HG02981 (cell line): Measurements from ENCODE around the gene SEC31A.
"Not testable (repeated sequence)": the region's sequence is repeated elsewhere in the genome, so short reads cannot be mapped to it uniquely, and the experiment has no call there.

Experiments used
- ATAC-seq: cut with Tn5 transposase; IDR thresholded peaks from one replicate; pipeline ENCODE4 v1.9.1; 2021; ENCODE audit warnings: mild to moderate bottlenecking, moderate library complexity; ENCODE audit not compliant: unreplicated experiment

Gene SEC31A

DNA sequence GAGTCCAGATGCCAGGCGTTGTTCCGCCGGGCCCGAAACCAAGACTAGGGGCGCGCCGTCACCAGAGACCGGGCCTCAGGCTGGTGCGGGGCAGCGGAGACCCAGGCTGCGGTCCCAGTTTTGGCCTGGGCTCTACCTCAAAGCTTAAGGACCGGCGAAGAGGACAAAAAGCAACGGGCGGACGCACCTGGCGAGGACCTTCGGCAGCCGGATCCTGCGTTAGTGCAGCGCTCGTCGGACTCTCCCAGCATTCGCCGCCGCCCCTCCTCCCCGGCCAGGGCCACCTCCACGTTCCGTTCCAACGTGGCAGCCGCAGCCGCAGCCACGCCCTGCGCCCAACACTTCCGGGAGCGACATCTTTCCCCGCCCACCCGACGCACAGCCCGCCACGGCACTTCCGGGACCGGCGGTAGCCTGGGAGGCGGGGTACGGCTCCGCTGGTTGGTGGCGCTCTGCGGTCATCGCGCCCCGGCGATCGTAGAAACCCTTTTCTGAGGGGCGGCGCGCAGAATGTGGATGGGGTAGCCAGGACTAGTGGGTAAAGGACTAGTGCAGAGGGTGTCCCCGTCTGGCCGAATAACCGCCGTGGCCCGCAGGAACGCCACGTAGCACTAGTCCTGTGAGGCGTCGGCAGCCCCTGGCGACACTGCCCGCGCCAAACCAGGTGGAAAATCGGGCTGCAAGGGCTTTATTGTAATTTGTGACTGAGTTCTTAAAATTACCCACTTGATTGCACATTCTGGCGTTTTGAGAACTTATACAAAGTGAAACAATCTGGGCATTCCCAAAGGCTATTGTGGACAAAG, at the start of gene SEC31A:
Gene SEC31A (minus strand): TSS at position 253 of the 806 bp plus-strand sequence. CDS start 9,217 bp downstream, outside the sequence.
- peak; percentile 91 for ATAC-seq

DNA sequence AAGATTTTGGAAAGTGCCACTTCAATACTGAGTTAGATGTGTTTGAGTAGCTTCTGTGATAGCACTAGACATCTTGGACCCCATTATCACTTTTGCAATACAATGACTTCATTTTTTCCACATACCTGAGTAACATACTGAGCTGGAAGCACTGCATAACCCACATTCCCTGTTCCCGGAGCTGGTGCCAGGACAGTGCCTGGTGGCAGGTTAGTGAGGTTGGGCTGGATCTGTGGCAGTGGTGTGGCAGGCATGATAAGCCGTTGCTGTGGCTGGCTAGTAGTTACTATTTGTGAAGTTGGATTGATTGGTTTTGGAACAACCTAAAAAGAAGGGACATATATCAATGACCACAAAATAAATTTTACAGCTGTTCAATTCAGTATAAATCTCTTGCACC, 48.5 kb upstream of the SEC31A start:
- ATAC-seq, result no peak

GRCh38 chr4:82934441-82934840, 43.5 kb upstream of the SEC31A start:
- ATAC-seq, result no peak

- ATAC-seq, result no peak
Measured at GRCh38 chr4:82930848-82931755, 40.1 kb upstream of the SEC31A start.

DNA sequence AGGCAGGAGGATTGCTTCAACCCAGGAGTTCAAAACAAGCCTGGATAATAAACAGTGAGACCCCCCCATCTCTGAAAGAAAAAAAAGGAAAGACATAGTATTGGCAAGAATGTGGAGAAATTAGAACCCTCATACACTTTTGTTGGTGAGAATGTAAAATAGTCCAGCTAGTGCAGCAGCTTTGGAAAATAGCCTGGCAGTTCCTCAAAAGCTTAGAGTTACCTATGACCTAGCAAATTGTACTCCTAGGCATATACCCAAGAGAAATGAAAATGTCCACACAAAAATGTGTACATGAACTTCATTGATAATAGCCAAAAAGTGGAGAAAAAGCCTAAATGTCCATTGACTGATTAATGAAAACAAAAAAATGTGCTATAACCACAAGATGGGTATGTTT, 30.8 kb upstream of the SEC31A start:
- ATAC-seq, result no peak

DNA sequence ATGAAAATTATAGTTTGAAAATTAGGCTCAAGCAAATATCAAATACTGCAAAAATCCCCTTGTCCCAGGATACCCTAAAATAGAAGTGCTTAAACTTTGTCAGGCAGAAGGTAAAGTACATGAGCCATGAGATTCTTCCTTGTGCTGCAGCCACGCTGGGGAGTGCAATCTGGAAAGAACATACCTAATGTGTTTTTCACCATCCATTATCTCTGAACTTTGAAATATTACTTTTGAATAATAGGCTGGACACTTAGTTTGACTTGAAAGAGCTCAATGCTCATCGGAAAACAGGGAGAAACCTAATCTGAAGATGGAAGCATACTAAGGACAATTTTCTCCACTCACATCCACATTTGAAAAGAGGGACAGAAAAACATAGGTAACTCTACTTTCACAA, 28.4 kb upstream of the SEC31A start:
- no peak for ATAC-seq

DNA sequence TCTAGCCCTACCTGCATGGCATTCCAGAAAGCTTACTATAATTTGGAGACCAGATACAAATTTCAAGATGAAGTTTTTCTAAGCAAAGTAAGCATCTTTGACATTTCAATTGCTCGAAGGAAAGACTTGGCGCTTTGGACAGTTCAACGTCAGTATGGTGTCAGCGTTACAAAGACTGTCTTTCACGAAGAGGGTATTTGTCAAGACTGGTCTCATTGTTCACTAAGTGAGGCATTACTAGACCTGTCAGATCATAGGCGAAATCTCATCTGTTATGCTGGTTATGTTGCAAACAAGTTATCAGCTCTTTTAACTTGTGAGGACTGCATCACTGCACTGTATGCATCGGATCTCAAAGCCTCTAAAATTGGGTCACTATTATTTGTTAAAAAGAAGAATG, 27.1 kb upstream of the SEC31A start:
- ATAC-seq, result no peak

GRCh38 chr4:82913968-82914367, 23.0 kb upstream of the SEC31A start:
- not testable (repeated sequence) for ATAC-seq

DNA sequence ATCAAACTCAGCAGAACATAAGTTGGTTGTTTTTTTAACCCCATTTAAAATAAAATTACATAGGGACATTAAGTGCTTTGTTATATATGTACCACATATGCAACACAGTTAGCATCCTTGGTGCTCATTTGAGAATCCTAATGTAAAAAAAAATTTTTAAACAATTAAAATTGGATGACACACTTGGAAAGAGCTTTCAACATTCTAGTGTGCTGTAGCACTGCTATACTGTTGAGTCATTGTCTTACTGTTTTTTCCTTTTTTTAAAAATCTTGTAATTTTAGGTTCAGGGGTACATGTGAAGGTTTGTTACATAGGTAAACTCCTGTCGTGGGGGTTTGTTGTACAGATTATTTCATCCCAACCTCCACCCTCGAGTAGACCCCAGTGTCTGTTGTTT, 22.4 kb upstream of the SEC31A start:
- no peak for ATAC-seq

DNA sequence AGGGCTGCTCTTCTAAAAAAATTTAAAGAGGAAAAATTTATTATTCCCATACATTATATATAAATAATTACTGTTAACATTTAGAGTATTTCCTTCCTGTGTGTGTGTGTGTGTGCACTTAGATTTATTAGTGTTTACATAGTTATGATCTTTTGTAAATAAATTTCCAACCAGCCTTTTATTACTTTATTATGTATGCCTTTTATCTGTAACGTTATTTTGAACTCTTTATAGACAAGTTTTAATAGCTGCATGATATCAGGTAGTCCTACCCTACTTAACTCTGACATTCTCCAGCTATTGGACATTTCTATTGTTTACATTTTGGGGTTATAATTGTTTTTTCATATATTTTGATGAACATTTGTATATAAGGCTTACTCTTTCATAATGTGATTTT, 18.4 kb upstream of the SEC31A start:
- no peak for ATAC-seq

DNA sequence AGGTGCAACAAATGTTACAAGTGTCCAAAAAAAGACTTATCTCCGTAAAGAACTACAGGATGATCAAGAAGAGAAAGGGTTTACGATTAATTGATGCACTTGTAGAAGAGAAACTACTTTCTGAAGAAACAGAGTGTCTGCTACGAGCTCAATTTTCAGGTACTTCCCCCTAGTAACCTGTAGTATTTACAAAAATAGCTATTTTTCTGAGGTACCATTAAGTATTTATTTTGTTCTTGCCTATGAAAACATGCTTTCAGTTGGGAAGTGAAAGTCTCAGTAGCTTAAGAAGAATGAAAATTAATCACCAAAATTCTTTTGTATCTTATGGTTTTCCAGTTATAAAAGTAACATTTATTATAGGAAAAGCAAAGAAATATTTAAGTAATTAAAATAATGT, 15.5 kb upstream of the SEC31A start:
- no peak for ATAC-seq

GRCh38 chr4:82905205-82905604, 14.3 kb upstream of the SEC31A start:
- peak; percentile 53 for ATAC-seq

- ATAC-seq, result no peak
Measured at GRCh38 chr4:82903737-82904136, 12.8 kb upstream of the SEC31A start.

- no peak for ATAC-seq
Measured at GRCh38 chr4:82901183-82901718, 10.3 kb upstream of the SEC31A start.

DNA sequence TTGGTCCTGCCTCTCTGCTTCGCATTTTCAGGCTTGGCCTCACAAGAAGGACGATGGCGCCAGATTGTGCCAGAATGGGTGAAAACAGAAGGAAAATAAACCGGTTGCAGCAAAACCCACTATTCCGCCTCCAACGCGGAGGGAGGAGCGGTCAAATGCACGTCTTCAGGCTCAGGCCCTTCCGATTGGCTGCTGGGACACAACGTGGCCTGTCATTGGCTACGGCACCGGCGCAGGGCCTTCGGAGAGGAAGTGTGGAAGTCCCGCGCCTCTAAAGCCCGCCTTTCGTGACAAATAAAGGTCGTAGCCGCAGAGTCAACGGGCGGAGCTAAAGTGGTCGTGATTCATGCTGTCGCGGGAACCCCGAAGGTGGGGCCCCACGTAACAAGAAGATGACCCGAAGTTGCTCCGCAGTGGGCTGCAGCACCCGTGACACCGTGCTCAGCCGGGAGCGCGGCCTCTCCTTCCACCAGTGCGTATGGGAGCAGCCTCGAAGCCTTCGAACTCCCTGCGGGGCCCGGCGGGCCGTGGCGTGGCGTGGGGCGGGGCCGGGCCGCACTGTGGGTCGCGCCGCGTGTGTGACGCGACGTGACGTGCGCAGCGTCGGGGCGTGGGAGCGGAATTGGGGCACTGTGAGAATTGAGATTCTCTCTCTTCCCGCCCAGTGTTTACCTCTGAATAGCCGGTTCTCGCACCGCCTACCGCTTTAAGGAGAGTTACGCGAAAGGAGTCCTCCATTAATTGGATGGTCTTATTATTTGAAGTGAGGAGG, 9.6 kb upstream of the SEC31A start, which contains the start of gene THAP9:
Gene THAP9 (plus strand): TSS at position 325 of the 772 bp plus-strand sequence. CDS start 68 bp downstream, at position 393.
- peak; percentile 86 for ATAC-seq

DNA sequence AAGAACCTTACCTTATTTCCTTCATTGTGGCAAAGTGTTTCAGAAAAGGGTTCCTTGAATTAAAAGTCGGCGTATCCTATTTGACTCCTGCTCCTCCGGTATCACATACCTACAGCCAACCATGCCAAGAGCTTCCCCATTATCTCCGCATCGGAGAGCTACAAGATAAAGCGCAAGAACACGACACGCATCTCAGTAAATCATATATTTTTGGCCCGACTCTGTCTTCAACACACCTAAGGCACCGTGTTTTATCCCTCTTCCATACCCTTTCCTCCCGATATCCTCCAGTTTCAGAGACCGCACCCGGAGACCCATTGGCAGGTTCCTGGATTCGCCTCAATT, 9.1 kb upstream of the SEC31A start:
- peak; percentile 2 for ATAC-seq

- ATAC-seq, result no peak
Measured at GRCh38 chr4:82899374-82900065, 8.6 kb upstream of the SEC31A start.

- ATAC-seq, result no peak
Measured at GRCh38 chr4:82898322-82899243, 7.6 kb upstream of the SEC31A start.

DNA sequence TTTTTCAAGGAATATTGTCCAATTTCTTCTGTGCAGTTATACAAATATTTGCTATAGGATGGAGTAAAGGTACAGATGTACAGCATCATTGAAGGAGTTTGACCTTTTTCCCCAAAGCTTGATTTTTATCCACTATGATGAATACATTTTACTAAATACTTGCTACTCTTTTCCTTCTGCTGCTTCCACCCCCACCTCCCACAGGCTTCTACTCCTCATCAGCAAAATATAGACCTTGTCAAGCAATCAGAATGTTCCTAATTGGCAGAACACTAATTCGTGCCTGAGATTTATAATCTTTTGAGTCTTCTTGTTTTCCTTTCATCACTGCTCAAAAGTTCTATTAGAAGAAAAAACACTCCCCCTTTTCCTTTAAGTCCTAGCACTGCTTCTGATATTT, 5.8 kb upstream of the SEC31A start:
- no peak for ATAC-seq
